Measurements from ENCODE around the gene MRPS26.
A peak's percentile ranks its signal among the peaks of the same experiment; 100 is the strongest.

The MRPS26 gene

GRCh38 chr20:3077618-3078134 is 31.8 kb downstream of the MRPS26 start:
- no peak for DNase-seq

DNA sequence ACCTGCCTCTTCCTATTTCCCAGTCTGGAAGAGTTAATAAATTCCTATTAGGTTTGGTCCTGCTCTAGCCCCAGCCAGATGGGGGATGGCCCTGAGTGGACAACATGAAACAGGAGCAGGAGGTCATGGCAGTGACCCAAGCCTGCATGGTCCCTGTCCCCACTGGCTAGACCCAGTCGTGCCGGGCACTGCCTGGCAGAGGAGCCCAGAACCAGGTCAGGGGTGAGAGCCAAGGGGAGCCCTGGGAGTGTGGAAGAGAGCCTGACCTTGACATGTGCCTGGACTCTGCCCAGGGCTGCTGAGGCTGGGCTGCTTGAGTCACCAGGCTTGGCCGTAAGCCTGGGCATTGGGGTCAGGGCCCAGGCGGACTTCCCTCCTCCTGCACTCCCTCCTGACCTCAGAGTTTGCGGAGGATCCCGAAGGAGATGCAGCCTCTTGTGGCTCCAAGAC is 35.1 kb downstream of the MRPS26 start:
- DNase-seq, result no peak

GRCh38 chr20:3081641-3082040 is 35.8 kb downstream of the MRPS26 start:
- DNase-seq, result no peak

DNA sequence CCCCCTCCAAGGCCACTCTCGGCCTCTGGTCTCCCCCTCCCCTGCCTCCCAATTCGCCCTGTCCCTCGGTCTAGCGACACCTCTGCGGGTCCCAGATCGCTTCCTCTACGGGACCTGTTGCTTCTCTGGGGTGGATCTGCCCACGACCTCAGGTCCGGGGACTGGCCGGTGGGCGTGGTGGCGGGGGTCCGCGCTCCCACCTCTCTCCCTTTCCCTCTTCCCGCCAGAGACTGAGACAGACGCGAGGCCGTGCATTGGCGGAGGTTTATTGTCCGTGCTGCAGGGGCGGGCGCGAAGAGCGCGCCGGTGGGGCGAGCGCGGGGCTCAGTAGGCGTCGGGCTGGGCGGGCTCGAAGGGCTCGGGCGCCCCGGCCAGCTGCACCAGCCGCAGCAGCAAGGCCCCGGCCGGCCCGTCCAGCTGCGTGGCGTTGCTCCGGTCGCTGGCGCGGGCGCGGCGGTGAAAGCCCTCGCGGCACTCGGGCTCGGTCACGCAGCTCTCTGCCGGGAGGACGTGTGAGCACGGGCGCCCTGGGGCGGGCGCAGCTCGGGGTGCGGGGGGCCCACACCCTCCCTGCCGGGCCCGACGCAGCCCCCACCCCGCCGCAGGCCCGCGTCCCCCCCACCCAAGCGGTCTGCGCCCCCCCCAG is 36.6 kb downstream of the MRPS26 start:
- no peak for DNase-seq

DNA sequence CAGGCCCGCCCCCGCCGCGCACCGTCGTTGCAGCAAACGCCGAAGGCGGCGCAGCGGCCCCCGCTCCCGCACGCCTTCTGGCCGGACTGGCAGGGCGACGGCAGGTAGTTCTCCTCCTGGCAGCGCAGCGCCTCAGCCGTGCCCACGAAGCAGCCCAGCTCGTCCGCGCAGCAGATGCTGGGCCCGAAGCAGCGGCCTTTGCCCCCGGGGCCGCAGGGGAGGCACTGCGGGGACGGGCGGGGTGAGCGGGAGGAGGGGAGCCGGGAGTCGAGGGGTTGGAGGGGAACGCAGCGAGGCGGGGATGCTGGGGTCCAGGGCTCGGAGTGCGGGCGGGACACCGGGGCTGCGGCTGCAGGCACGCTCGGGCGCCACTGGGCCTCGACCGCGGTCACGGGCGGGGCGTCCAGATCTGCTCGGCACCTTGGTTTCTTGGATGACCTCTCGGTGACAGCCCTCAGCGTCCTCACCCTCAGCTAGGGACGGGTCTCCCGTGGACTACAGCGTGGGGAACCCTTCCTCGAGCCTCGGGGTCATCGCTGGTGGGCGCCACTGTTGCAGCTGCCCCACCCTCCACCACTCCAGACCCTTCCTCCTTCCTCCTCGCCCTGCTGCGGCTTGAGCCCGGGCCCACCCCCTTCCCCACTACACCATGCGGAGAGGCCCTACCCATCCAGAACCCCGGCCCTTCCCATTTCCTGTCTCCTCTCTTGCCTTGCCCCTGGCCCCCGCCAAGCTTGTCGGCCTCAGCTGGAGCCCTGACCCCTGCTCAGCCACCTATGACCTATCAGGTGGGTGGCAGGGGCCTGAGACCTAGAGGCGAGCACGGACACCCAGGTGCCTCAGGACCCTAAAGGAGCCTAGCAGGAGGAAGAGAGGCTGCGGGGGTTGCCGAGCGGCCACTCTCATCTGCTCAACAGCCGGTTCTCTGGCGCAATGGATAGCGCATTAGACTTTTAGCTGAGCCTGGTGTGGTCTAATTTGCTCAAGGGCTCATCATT is 37.4 kb downstream of the MRPS26 start:
- DNase-seq, result no peak

DNA sequence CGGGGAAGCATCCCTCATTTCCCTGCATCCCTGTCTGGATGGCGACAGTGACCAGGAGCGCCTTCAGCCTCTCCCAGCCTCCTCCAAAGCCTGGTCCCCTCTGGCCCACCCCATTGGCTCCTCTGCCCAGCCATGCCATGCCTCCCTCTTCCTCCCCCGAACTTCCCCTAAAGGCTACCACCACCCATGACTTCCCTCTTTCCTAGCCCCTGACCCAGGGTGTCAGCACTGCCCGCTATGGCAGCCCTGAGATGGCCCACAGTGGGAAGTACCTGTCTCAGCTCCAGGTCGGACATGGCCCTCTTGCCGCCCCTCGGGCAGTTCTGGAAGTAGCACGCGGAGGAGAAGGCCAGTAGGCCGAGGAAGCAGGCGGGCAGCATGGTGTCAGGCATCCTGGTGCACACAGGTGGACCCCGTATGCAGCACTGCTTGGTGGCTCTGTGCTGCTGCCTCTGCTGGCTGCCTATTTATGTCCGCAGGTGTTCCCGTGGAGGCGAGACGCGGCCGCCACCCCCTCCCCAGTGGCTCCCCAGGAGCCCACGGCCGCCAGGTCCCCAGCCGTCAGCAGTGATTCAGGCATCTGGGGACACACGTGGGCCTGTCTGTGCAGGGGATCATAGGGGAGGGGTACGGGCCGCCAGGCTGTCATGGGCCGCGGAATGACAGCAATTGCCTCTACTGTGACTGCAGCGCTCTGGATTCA is 38.6 kb downstream of the MRPS26 start, which contains the start of gene AVP:
Gene AVP (minus strand): TSS at position 442 of the 703 bp plus-strand sequence. CDS start 50 bp downstream, at position 392.
- DNase-seq, result no peak

DNA sequence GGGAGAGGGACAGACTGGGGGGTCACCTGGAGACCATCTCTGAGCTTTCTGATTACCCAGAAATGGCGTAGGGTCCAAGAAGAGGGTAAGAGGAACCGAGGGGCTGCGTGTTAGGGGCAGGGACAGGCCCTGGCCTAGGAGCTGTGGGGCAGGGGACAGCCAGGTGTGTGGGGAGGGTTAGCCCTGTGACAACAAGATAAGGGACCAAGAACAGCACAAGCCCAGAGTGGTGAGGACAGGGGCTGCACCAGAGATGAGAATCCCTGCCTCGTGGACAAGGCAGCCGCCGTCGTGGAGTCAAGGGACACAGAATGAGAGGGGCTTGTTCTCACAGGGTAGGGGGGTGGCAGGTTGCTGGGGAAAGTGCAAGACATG is 39.1 kb downstream of the MRPS26 start:
- no peak for DNase-seq

GRCh38 chr20:3085571-3086072 is 39.8 kb downstream of the MRPS26 start:
- DNase-seq, result no peak

DNA sequence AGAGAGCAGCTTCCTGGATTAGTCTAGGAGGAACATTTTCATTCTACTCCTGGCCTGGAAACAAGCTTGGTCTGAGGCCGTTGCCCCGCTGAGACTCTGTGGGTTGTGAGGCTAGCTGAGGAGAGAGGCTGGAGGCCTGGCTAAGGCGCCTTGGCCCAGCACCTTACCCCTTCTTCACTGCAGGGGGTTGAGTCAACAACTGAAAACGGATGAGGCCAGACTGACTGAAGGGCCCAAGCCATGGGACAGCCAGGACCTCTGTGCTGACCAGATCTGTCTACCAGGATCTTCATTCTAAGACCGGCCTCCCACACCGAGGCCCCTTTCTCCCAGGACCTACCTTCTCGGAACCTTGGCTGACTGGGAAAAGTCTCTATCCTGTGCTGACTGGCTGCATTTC is 42.2 kb downstream of the MRPS26 start:
- DNase-seq, result no peak

DNA sequence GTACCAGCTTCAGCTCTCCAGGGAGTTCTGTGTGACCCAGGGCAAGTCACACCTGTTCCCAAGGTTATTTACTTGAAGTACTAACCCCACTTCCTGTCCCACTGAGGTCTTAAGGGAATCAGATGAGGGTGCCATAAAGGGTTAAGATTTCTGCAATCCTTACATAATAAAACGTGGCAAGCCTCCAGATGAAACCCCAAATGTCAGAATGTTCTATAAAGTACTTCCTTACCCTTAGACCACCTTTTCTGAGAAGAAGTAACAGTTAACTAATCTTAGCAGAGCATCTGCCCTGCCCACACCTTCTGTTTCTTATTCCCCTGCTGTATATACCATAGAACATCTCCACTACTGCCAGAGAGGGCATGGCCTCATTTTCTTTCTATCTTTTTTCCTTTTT is 44.7 kb downstream of the MRPS26 start:
- DNase-seq, result no peak

- DNase-seq, result peak; percentile 50
Observed at GRCh38 chr20:3092611-3093379, 46.9 kb downstream of the MRPS26 start.

DNA sequence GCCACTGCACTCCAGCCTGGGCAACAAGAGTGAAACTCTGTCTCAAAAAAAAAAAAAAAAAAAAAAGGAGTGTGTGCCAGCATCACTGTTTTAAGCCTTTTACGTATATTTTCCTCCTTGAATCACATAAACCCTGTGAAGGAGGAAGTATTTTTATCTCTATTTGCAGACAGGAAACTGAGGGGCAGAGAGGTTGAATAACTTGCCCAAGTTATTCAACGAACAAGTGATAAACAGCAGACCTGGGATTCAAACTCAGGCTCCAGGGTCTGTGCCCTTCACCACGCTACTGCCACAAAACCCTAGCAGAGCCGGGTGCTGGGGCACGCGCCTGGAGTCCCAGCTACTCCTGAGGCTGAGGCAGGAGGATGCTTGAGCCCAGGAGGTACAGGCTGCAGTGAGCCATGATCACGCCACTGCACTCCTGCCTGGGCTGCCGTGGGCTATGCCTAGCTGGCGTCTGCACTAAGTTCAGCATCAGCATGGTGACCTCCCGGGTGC is 48.1 kb downstream of the MRPS26 start:
- peak in 1 of 2 experiments; percentile 15 for DNase-seq

DNA sequence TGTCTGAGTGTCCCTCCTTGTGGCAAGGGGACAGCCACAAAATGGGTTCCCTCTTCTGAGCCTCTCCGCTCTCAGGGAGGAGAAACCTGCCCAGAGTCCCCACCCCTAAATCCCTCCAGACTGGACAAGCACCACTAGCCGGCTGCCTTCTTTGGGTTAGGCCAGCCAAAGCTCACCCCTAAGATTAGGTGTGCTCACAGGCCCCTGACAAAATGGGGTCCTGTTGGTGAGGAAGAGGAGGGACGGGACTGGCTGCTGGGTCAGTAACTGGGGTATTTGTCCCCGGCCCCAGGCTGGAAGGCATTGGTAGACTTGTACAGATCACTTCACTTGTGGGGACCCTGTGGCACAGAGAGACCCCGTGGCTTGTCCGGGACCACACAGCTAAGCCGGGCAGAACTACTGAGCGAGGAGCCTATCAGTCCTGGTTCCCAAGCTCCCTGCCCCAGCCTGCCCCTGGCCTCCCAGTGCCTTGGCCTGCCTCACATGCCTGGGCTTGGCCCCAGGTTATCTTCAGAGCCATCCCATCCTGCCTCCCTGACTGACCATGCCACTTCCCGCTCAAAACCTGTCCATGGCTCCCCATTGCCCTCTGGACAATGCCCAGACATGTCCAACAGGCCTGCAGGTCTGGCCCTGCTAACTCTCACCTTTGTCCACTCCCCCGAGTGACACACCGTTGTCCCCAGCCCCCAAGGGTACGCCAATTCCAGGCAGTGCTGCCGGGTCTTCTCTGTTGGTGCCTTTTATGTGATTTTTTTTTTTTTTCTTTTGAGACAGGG is 49.2 kb downstream of the MRPS26 start:
- DNase-seq, result no peak

Measured in stimulated activated CD4-positive, alpha-beta T cell treated with anti-CD3 and anti-CD28 coated beads, Interleukin-4, amount 100 ng/mL, for 4 hours (primary cell).